ENCODE data around the gene GIMAP2.

GRCh38 chr7:150666412-150666811, 19.1 kb upstream of the GIMAP2 start:
- TF ChIP-seq CTCF (IDR thresholded peaks at IDR 0.05) (no peak), POLR2A (IDR thresholded peaks at IDR 0.05) (no peak)
